Islet of Langerhans (tissue), 1 donor: ENCODE measurements around the gene CPT1A.

Source experiments
- FAIRE-seq: peaks from one replicate; lab custom pipeline; 2011; peaks lifted over from hg19 to GRCh38; lab: Jason Lieb, UNC

The CPT1A gene

GRCh38 chr11:68753300-68753699 is 88.4 kb downstream of the CPT1A start:
- no peak for FAIRE-seq

GRCh38 chr11:68751331-68751856 is 90.3 kb downstream of the CPT1A start, which contains the start of gene TESMIN:
Gene TESMIN, minus strand, starts transcription at chr11:68751520. Its CDS starts 860 bp downstream, at chr11:68750660.
- FAIRE-seq, result no peak

GRCh38 chr11:68751004-68751325 is 90.8 kb downstream of the CPT1A start:
- no peak for FAIRE-seq

GRCh38 chr11:68750195-68751003 is 91.3 kb downstream of the CPT1A start:
- no peak for FAIRE-seq

- no peak for FAIRE-seq
These were observed 92.2 kb downstream of the CPT1A start for GRCh38 chr11:68749229-68750123.

GRCh38 chr11:68748061-68748460 is 93.7 kb downstream of the CPT1A start:
- FAIRE-seq, result no peak

GRCh38 chr11:68743539-68743938 is 98.2 kb downstream of the CPT1A start:
- no peak for FAIRE-seq

GRCh38 chr11:68741463-68741862 is 100.3 kb downstream of the CPT1A start:
- FAIRE-seq, result no peak

- no peak for FAIRE-seq
These were observed 106.1 kb downstream of the CPT1A start for GRCh38 chr11:68735646-68736045.

GRCh38 chr11:68735125-68735524 is 106.6 kb downstream of the CPT1A start:
- no peak for FAIRE-seq

GRCh38 chr11:68734111-68734510 is 107.6 kb downstream of the CPT1A start:
- no peak for FAIRE-seq

- FAIRE-seq, result no peak
These were observed 113.9 kb downstream of the CPT1A start for GRCh38 chr11:68727783-68728182.

- no peak for FAIRE-seq
These were observed 117.4 kb downstream of the CPT1A start for GRCh38 chr11:68724293-68724692.

GRCh38 chr11:68722143-68722542 is 119.6 kb downstream of the CPT1A start:
- no peak for FAIRE-seq

GRCh38 chr11:68721075-68721474 is 120.6 kb downstream of the CPT1A start:
- FAIRE-seq, result no peak

GRCh38 chr11:68715456-68716122 is 126.1 kb downstream of the CPT1A start:
- FAIRE-seq, result no peak

GRCh38 chr11:68714060-68714856 is 127.5 kb downstream of the CPT1A start:
- FAIRE-seq, result no peak

- FAIRE-seq, result no peak
These were observed 130.6 kb downstream of the CPT1A start for GRCh38 chr11:68711114-68711513.

GRCh38 chr11:68710409-68710808 is 131.3 kb downstream of the CPT1A start:
- FAIRE-seq, result no peak

- FAIRE-seq, result no peak
These were observed 132.7 kb downstream of the CPT1A start for GRCh38 chr11:68709062-68709461.

GRCh38 chr11:68707527-68707926 is 134.2 kb downstream of the CPT1A start:
- no peak for FAIRE-seq

GRCh38 chr11:68704887-68705286 is 136.8 kb downstream of the CPT1A start:
- no peak for FAIRE-seq
